Testis (tissue), 2 donors: Measurements from ENCODE around the gene SCGB3A2.

Source experiments
- POLR2A ChIP-seq: fragments of 450-650 bp; IDR thresholded peaks from one replicate; pipeline ENCODE4 v1.6.1; 2017; ENCODE audit warnings: antibody characterized with exemption, mild to moderate bottlenecking, moderate library complexity
- TF ChIP-seq, protein P1 (sequence below), 3 experiments: fragments of 450-650 bp in 2 of 3; fragments of 200-600 bp in 1 of 3; sonication (generic) in 1 of 3; IDR thresholded peaks; one replicate each; pipeline ENCODE4 v1.5.1; 2016 to 2019; ENCODE audit warnings: antibody characterized with exemption in 3 of 3, mild to moderate bottlenecking in 2 of 3, moderate library complexity in 1 of 3

GRCh38 chr5:147918101-147918685, 39.7 kb downstream of the SCGB3A2 start:
- TF ChIP-seq, protein P1, sequence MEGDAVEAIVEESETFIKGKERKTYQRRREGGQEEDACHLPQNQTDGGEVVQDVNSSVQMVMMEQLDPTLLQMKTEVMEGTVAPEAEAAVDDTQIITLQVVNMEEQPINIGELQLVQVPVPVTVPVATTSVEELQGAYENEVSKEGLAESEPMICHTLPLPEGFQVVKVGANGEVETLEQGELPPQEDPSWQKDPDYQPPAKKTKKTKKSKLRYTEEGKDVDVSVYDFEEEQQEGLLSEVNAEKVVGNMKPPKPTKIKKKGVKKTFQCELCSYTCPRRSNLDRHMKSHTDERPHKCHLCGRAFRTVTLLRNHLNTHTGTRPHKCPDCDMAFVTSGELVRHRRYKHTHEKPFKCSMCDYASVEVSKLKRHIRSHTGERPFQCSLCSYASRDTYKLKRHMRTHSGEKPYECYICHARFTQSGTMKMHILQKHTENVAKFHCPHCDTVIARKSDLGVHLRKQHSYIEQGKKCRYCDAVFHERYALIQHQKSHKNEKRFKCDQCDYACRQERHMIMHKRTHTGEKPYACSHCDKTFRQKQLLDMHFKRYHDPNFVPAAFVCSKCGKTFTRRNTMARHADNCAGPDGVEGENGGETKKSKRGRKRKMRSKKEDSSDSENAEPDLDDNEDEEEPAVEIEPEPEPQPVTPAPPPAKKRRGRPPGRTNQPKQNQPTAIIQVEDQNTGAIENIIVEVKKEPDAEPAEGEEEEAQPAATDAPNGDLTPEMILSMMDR (IDR thresholded peaks at IDR 0.05) = no peak
- no peak for TF ChIP-seq POLR2A
